H1 (cell line): Measurements from ENCODE around the gene TMEM255B. TPM values are rescaled to one million over a fixed set of nuclear protein-coding genes. Genes with fewer than 3 reads are reported as not detected.

Experiments used
- RNF2 ChIP-seq: fragments of 200-900, 300-1000 bp; sonication (generic); IDR thresholded peaks from 2 replicates; pipeline ENCODE4 v1.7.1; 2016; ENCODE audit warnings: borderline replicate concordance, low read depth, mild to moderate bottlenecking, antibody characterized with exemption, low read length; ENCODE audit not compliant: poor library complexity, severe bottlenecking; ENCODE audit errors: missing control alignments
- SUZ12 ChIP-seq: fragments of 200-600 bp; sonication (generic); IDR thresholded peaks from 2 replicates; pipeline ENCODE4 v1.6.1; 2012; ENCODE audit warnings: mild to moderate bottlenecking, inconsistent platforms, low read length, moderate library complexity, mixed read lengths
- polyA plus RNA-seq, 7 experiments: library from polyadenylated mRNA; depleted of rRNA in 3 of 7; stranded (reverse) in 5 of 7; unstranded in 2 of 7; fragments of >200 nt in 5 of 7; fragments of 200-250 nt in 2 of 7; gene quantifications; 1 replicate in 5 of 7; 2 replicates in 1 of 7; 4 replicates in 1 of 7; pipeline versions ENCODE4 v1.2.1 to v1.2.3, GENCODE V29; 2011 to 2013; ENCODE audit warnings: missing spikeins in 2 of 7, mixed read lengths in 2 of 7
- total RNA-seq: library from RNA; stranded (reverse); fragmentation: NEBNext Ultra II Directional; extraction: Animal tissue kit (Norgen Biotek cat#: 25700); gene quantifications from 2 replicates; pipeline ENCODE4 v1.2.1, GENCODE V29; 2021

Gene TMEM255B
- total and polyA plus RNA-seq, 2 of the 8 experiments (the other 6 are each of a cell fraction or from before 2014, with no cell fraction given) = 3.4 to 4.4 TPM

DNA sequence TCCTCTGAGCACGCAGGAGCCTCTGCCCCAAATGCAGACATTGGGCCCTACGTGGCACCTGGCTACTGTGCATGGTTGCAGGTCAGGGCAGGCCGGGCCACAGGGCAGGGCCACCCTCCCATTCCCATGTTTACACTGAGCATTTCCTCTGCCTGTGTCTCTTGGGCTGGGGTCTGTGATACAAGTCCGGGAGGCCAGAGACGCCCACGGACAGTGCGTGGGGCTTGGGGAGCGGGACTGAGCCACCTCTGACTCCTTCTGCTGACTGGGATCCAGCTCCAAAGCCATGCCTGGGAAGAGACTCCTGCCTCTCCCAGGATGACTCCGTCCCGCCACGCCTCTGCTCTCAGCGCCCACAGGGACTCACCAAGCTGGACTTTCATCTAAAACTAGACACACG, 86.0 kb downstream of the TMEM255B start (continued):
- TF ChIP-seq RNF2 = no peak
- no peak for TF ChIP-seq SUZ12
